ENCODE results near the gene MAGEL2.
A peak's percentile ranks its signal among the peaks of the same experiment; 100 is the strongest.

MAGEL2 gene

DNA sequence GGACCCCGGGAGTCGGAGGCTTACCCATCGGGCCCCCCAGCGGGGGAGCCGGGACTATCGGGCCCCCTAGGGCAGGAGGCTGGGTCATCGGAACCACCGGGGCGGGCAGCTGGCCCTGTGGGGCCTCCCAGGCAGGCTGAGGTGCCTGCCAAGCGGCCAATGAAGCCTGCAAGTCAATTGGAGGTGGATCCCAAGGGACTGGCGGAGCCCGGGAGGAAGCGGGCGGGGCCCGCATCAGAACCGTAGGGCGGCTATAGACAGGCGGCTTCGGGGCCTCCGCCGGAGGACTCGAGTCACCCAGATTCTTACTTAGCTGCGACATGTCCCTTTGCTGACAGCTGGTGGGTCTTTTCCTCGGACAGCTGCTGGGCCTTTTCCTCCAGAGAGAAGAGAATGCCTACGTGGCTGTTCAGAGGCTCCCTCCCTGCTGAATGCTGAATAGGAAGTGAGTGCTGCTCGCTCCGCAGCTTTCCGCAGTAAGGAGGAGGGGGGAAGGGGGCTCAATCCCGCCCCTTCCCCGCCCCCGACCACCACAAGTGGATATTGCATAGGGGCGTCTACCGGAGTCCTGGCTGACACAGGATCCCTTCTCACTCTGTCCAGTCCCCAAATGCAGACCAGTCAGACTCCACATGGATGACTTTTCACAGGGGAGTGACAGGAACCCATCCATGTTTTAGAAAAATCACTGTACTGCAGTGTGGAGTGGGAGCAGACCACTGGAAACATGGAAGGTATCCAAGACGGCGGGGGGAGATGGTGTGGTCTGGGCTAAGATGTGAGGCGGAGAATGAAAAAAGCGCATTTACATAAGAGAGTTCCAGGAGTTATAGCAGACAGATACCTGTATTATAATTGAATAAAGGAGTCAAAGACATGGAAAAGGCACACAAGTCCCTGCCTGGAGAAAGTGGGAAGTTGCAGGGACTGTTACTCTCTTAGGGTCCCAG lies at the start of gene MAGEL2:
Gene MAGEL2, minus strand, starts transcription at position 447 of the 950 bp plus-strand sequence. Its CDS starts 125 bp downstream, at position 322.
- WGBS (ENCODE audit: insufficient coverage, insufficient read length): no CpG with 5 or more reads among the region's 37 CpGs

GRCh38 chr15:23695282-23695681 lies 47.6 kb upstream of the MAGEL2 start:
- no CpG with 5 or more reads among the region's 2 CpGs for WGBS (ENCODE audit: insufficient coverage, insufficient read length)
- H3K9me3 ChIP-seq (ENCODE audit: control insufficient read depth, insufficient read depth, low read length): no peaks in the 10 kb centered on the region; the same call in 1 of the 2 replicates

More for the DNA sequence above, at the start of gene MAGEL2:
- Histone ChIP-seq H3K27ac (ENCODE audit: low read length) (no peak within 1 kb of the TSS), H3K9me3 (ENCODE audit: control insufficient read depth, insufficient read depth, low read length) (peaks cover 1% of the 10 kb centered on the region; the same call in 1 of the 2 replicates), H3K4me3 (ENCODE audit: low read length) (peak within 1 kb of the TSS; percentile 74; the same call in 1 of the 2 replicates), H3K27me3 (ENCODE audit: control insufficient read depth, insufficient read depth, low read length) (no peaks in the 10 kb centered on the region), H3K36me3 (ENCODE audit: control insufficient read depth, insufficient read depth, low read length) (no peaks in the 10 kb centered on the region), H3K4me1 (ENCODE audit: control insufficient read depth, insufficient read depth, low read length) (no peaks in the 10 kb centered on the region; the same call in 1 of the 2 replicates)
- DNase-seq (ENCODE audit: low read depth, low spot score): no peak

DNA sequence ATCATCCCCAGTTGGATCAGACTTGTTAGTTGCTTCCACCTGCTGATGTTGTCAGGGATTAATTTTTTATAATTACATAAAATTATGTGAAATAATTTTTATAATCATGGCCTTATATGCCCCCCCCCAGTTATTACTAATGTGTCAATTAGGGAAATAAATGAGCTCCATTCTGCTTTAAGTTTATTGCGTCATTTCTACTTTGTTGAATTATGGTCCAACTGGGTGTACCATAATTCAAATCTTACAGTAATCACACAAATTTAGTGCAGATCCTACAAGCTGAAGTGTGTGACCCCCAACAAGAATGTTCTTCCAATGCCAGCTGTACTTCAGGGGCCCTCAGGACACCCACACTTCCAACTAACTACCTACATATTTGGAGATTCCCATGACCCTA lies 46.9 kb upstream of the MAGEL2 start:
- H3K4me3 ChIP-seq (ENCODE audit: low read length): no peak overlapping the region
- no peaks in the 10 kb centered on the region; the same call in 1 of the 2 replicates for H3K9me3 ChIP-seq (ENCODE audit: control insufficient read depth, insufficient read depth, low read length)
- H3K27ac ChIP-seq (ENCODE audit: low read length): no peak overlapping the region
- H3K36me3 ChIP-seq (ENCODE audit: control insufficient read depth, insufficient read depth, low read length): no peaks in the 10 kb centered on the region
- H3K27me3 ChIP-seq (ENCODE audit: control insufficient read depth, insufficient read depth, low read length): no peaks in the 10 kb centered on the region
- WGBS (ENCODE audit: insufficient coverage, insufficient read length): no CpG with 5 or more reads among the region's 1 CpG
- no peak for DNase-seq (ENCODE audit: low read depth, low spot score)
- H3K4me1 ChIP-seq (ENCODE audit: control insufficient read depth, insufficient read depth, low read length): no peaks in the 10 kb centered on the region

More at GRCh38 chr15:23695282-23695681, 47.6 kb upstream of the MAGEL2 start:
- Histone ChIP-seq H3K4me1 (ENCODE audit: control insufficient read depth, insufficient read depth, low read length) (no peaks in the 10 kb centered on the region), H3K27me3 (ENCODE audit: control insufficient read depth, insufficient read depth, low read length) (no peaks in the 10 kb centered on the region), H3K36me3 (ENCODE audit: control insufficient read depth, insufficient read depth, low read length) (no peaks in the 10 kb centered on the region), H3K27ac (ENCODE audit: low read length) (no peak overlapping the region), H3K4me3 (ENCODE audit: low read length) (no peak overlapping the region)
- no peak for DNase-seq (ENCODE audit: low read depth, low spot score)

- no peak for DNase-seq (ENCODE audit: low read depth, low spot score)
Observed at GRCh38 chr15:23690450-23690852, 42.8 kb upstream of the MAGEL2 start.

DNA sequence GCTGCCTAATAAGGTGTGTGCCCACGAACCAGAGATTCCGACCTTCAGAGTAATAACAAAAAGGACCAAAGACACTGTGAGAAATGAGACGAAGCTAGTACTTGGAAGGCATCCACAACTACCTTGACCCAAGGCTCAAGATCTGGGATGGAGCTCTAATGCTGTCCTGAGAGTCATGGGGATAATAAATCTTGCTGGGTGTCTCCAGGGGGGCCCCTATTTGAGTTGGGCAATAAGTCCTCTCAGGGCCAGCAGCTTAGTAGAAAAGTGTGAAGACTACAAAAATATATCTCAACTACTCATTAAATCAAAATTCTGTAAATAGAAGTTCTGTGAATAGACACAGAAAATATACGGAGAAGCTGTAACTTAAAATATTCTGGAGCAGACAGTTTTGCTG lies 42.3 kb upstream of the MAGEL2 start:
- H3K4me3 ChIP-seq (ENCODE audit: low read length): no peak overlapping the region
- H3K27me3 ChIP-seq (ENCODE audit: control insufficient read depth, insufficient read depth, low read length): no peaks in the 10 kb centered on the region
- no peaks in the 10 kb centered on the region; the same call in 1 of the 2 replicates for H3K9me3 ChIP-seq (ENCODE audit: control insufficient read depth, insufficient read depth, low read length)
- DNase-seq (ENCODE audit: low read depth, low spot score): no peak
- no peak overlapping the region for H3K27ac ChIP-seq (ENCODE audit: low read length)
- WGBS (ENCODE audit: insufficient coverage, insufficient read length): no CpG with 5 or more reads among the region's 4 CpGs
- no peaks in the 10 kb centered on the region for H3K36me3 ChIP-seq (ENCODE audit: control insufficient read depth, insufficient read depth, low read length)
- H3K4me1 ChIP-seq (ENCODE audit: control insufficient read depth, insufficient read depth, low read length): no peaks in the 10 kb centered on the region

More at GRCh38 chr15:23690450-23690852, 42.8 kb upstream of the MAGEL2 start:
- Histone ChIP-seq H3K27ac (ENCODE audit: low read length) (no peak overlapping the region), H3K4me3 (ENCODE audit: low read length) (no peak overlapping the region), H3K36me3 (ENCODE audit: control insufficient read depth, insufficient read depth, low read length) (no peaks in the 10 kb centered on the region), H3K9me3 (ENCODE audit: control insufficient read depth, insufficient read depth, low read length) (no peaks in the 10 kb centered on the region; the same call in 1 of the 2 replicates), H3K27me3 (ENCODE audit: control insufficient read depth, insufficient read depth, low read length) (no peaks in the 10 kb centered on the region), H3K4me1 (ENCODE audit: control insufficient read depth, insufficient read depth, low read length) (no peaks in the 10 kb centered on the region)
- no CpG with 5 or more reads among the region's 5 CpGs for WGBS (ENCODE audit: insufficient coverage, insufficient read length)

- Histone ChIP-seq H3K9me3 (ENCODE audit: control insufficient read depth, insufficient read depth, low read length) (no peaks in the 10 kb centered on the region; the same call in none of the 2 replicates), H3K4me3 (ENCODE audit: low read length) (peak within 1 kb of the TSS; percentile 48), H3K27ac (ENCODE audit: low read length) (no peak within 1 kb of the TSS), H3K4me1 (ENCODE audit: control insufficient read depth, insufficient read depth, low read length) (no peaks in the 10 kb centered on the region), H3K36me3 (ENCODE audit: control insufficient read depth, insufficient read depth, low read length) (no peaks in the 10 kb centered on the region), H3K27me3 (ENCODE audit: control insufficient read depth, insufficient read depth, low read length) (no peaks in the 10 kb centered on the region)
- no peak for DNase-seq (ENCODE audit: low read depth, low spot score)
- WGBS (ENCODE audit: insufficient coverage, insufficient read length): no CpG with 5 or more reads among the region's 38 CpGs
Observed at GRCh38 chr15:23687143-23687470, 39.4 kb upstream of the MAGEL2 start, which contains the start of gene NDN. Gene NDN (minus strand): TSS chr15:23687305. CDS start chr15:23687217, 88 bp downstream.

GRCh38 chr15:23686466-23687142 lies 38.9 kb upstream of the MAGEL2 start:
- DNase-seq (ENCODE audit: low read depth, low spot score): no peak
- Histone ChIP-seq H3K27me3 (ENCODE audit: control insufficient read depth, insufficient read depth, low read length) (no peaks in the 10 kb centered on the region), H3K4me1 (ENCODE audit: control insufficient read depth, insufficient read depth, low read length) (no peaks in the 10 kb centered on the region), H3K27ac (ENCODE audit: low read length) (no peak overlapping the region), H3K4me3 (ENCODE audit: low read length) (peak overlapping the region; percentile 48), H3K36me3 (ENCODE audit: control insufficient read depth, insufficient read depth, low read length) (no peaks in the 10 kb centered on the region), H3K9me3 (ENCODE audit: control insufficient read depth, insufficient read depth, low read length) (no peaks in the 10 kb centered on the region; the same call in none of the 2 replicates)
- WGBS (ENCODE audit: insufficient coverage, insufficient read length): no CpG with 5 or more reads among the region's 57 CpGs

- H3K9me3 ChIP-seq (ENCODE audit: control insufficient read depth, insufficient read depth, low read length): no peaks in the 10 kb centered on the region
- DNase-seq (ENCODE audit: low read depth, low spot score): no peak
- no peak overlapping the region for H3K27ac ChIP-seq (ENCODE audit: low read length)
- no CpG with 5 or more reads among the region's 3 CpGs for WGBS (ENCODE audit: insufficient coverage, insufficient read length)
- no peak overlapping the region for H3K4me3 ChIP-seq (ENCODE audit: low read length)
- H3K27me3 ChIP-seq (ENCODE audit: control insufficient read depth, insufficient read depth, low read length): no peaks in the 10 kb centered on the region
- no peaks in the 10 kb centered on the region for H3K36me3 ChIP-seq (ENCODE audit: control insufficient read depth, insufficient read depth, low read length)
- no peaks in the 10 kb centered on the region for H3K4me1 ChIP-seq (ENCODE audit: control insufficient read depth, insufficient read depth, low read length)
Observed at GRCh38 chr15:23671481-23671880, 23.8 kb upstream of the MAGEL2 start.

DNA sequence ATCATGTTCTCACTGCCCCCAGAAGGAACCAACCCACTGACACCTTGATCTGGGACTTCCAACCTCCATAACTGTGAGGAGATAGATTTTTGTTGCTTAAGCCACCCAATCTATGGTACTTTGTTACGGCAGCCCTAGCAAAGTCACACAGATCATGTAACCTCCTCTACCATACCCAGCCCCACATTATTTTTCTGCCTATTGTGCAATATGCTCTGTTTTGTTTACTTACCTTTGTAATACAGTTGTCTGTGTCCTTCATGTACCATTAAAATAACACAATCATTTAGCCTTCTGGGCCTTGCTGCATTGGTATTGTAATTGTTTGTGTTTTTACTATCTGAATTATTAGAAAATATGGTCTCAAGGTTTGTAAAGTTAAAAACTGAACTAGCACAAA lies 23.3 kb upstream of the MAGEL2 start:
- no CpG with 5 or more reads among the region's 1 CpG for WGBS (ENCODE audit: insufficient coverage, insufficient read length)
- Histone ChIP-seq H3K27ac (ENCODE audit: low read length) (no peak overlapping the region), H3K27me3 (ENCODE audit: control insufficient read depth, insufficient read depth, low read length) (no peaks in the 10 kb centered on the region), H3K4me1 (ENCODE audit: control insufficient read depth, insufficient read depth, low read length) (no peaks in the 10 kb centered on the region), H3K36me3 (ENCODE audit: control insufficient read depth, insufficient read depth, low read length) (no peaks in the 10 kb centered on the region), H3K4me3 (ENCODE audit: low read length) (no peak overlapping the region), H3K9me3 (ENCODE audit: control insufficient read depth, insufficient read depth, low read length) (no peaks in the 10 kb centered on the region)
- no peak for DNase-seq (ENCODE audit: low read depth, low spot score)

DNA sequence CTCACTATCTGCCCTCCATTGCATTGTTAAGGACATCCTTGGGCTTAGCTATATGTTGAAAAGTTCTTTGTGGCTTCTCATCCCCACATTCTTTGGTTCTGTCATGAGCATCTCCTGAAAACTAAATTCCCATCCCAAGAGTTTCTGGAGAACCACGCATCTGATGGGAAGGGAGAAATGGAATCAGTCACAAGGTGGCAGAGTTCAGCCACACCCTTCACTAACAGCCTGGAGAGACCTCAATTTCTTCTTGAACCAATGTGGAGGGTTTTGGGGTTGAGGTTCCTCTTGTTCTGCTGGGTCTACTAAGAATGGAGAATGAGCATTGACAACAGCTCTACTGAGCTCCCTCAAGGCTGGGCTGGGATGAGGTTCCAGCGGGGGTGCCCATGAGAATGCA lies 15.6 kb upstream of the MAGEL2 start:
- Histone ChIP-seq H3K4me3 (ENCODE audit: low read length) (no peak overlapping the region), H3K27ac (ENCODE audit: low read length) (no peak overlapping the region), H3K27me3 (ENCODE audit: control insufficient read depth, insufficient read depth, low read length) (no peaks in the 10 kb centered on the region), H3K9me3 (ENCODE audit: control insufficient read depth, insufficient read depth, low read length) (no peaks in the 10 kb centered on the region), H3K36me3 (ENCODE audit: control insufficient read depth, insufficient read depth, low read length) (no peaks in the 10 kb centered on the region), H3K4me1 (ENCODE audit: control insufficient read depth, insufficient read depth, low read length) (no peaks in the 10 kb centered on the region)
- WGBS (ENCODE audit: insufficient coverage, insufficient read length): no CpG with 5 or more reads among the region's 2 CpGs
- no peak for DNase-seq (ENCODE audit: low read depth, low spot score)

Data from iPS DF 6.9 (cell line).